ENCODE data around the gene ODAM. TPM values are rescaled to one million over a fixed set of nuclear protein-coding genes. Genes with fewer than 3 reads are reported as not detected.
"Not testable (repeated sequence)": the region's sequence is repeated elsewhere in the genome, so short reads cannot be mapped to it uniquely, and the experiment has no call there.

Gene ODAM
- total RNA-seq, 1 experiment from 2014 or later, result not detected

GRCh38 chr4:70239131-70239883 is 43.8 kb downstream of the ODAM start (continued):
- TF ChIP-seq SMAD4 (CRISPR knock-in tag; IDR thresholded peaks at IDR 0.05) (no peak), FOXP4 (CRISPR knock-in tag; IDR thresholded peaks at IDR 0.05) (no peak)

- Mint-ChIP-seq H3K4me3 (no peak overlapping the region), H3K27me3 (ENCODE audit: low read depth) (no peaks in the 10 kb centered on the region), H3K27ac (no peak overlapping the region), H3K9me3 (no peaks in the 10 kb centered on the region), H3K4me1 (no peaks in the 10 kb centered on the region), H3K36me3 (no peaks in the 10 kb centered on the region)
- CTCF ChIA-PET, result no interaction called here
- ATAC-seq (no peak; the same call in 1 of the 2 replicates), DNase-seq (ENCODE audit: low spot score) (no peak)
- TF ChIP-seq FOXP1 (CRISPR knock-in tag; IDR thresholded peaks at IDR 0.05; ENCODE audit: borderline replicate concordance), result no peak
- TF ChIP-seq CREB1 (CRISPR knock-in tag; IDR thresholded peaks at IDR 0.05), result no peak
- TF ChIP-seq ARID4B (CRISPR knock-in tag; IDR thresholded peaks at IDR 0.05; ENCODE audit: borderline replicate concordance), result no peak
- POLR2A ChIA-PET, result no interaction called here
These were observed 44.5 kb downstream of the ODAM start for GRCh38 chr4:70239884-70240591.

- H3K27ac Mint-ChIP-seq; H3K27me3 Mint-ChIP-seq (ENCODE audit: low read depth); H3K4me1 Mint-ChIP-seq; H3K36me3 Mint-ChIP-seq; DNase-seq (ENCODE audit: low spot score); POLR2A ChIA-PET; ATAC-seq; H3K4me3 Mint-ChIP-seq; CTCF ChIA-PET; H3K9me3 Mint-ChIP-seq: not testable (repeated sequence)
These were observed 46.8 kb downstream of the ODAM start, which contains the start of gene CSN3 for GRCh38 chr4:70242297-70242696. Gene CSN3, plus strand, starts transcription at chr4:70242597. Its CDS starts 2,223 bp downstream, at chr4:70244820.

GRCh38 chr4:70243091-70243490 is 47.6 kb downstream of the ODAM start:
- TF ChIP-seq ETV6 (CRISPR knock-in tag; IDR thresholded peaks at IDR 0.05) (no peak), CTCF (IDR thresholded peaks at IDR 0.05) (no peak), NFYB (CRISPR knock-in tag; conservative IDR thresholded peaks at IDR 0.05; ENCODE audit: low read depth) (no peak), AFF4 (CRISPR knock-in tag; IDR thresholded peaks at IDR 0.05; ENCODE audit: borderline replicate concordance) (no peak)
- no peaks in the 10 kb centered on the region for H3K4me1 Mint-ChIP-seq
- POLR2A ChIA-PET, result interaction anchor here (0.5 kb wide), 1 partner anchor 9 kb away, joined by 3 read pairs; no protein-coding TSS in a partner anchor
- no peak overlapping the region for H3K4me3 Mint-ChIP-seq
- H3K9me3 Mint-ChIP-seq, result no peaks in the 10 kb centered on the region
- H3K36me3 Mint-ChIP-seq, result no peaks in the 10 kb centered on the region
- ATAC-seq (no peak), DNase-seq (ENCODE audit: low spot score) (no peak)
- CTCF ChIA-PET, result no interaction called here
- H3K27me3 Mint-ChIP-seq (ENCODE audit: low read depth), result no peaks in the 10 kb centered on the region
- no peak overlapping the region for H3K27ac Mint-ChIP-seq

All from WTC11 (cell line).